Measurements from ENCODE around the gene PNPT1. TPM values are rescaled to one million over a fixed set of nuclear protein-coding genes. Genes with fewer than 3 reads are reported as not detected.
A peak's percentile ranks its signal among the peaks of the same experiment; 100 is the strongest.
"Not testable (repeated sequence)": the region's sequence is repeated elsewhere in the genome, so short reads cannot be mapped to it uniquely, and the experiment has no call there.

The PNPT1 gene
- total RNA-seq, 1 donor from 2014 or later: 26.5 TPM

DNA sequence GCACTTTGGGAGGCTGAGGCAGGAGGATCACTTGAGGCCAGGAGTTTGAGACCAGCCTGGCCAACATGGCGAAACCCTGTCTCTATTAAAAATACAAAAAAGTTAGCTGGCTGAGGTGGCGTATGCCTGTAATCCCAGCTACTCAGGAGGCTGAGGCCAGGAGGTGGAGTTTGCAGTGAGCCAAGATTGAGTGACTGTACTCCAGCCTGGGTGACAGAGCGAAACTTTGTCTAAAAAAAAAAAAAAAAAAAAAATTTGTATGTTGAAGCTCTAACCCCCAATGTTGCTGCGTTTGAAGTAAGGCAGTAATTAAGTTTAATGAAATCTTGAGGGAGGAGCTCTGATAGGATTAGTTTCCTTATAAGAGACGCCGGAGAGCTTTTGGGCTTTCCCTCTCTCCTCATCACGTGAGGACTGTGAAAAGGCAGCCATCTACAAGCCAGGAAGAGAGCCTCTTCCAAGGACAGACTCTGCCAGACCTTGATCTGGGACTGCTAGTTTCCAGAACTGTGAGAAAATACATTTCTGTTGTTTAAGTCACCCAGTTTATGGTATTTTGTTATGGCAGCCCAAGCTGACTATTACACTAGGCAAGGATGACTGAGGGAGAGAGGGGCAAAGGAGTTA is 11.5 kb upstream of the PNPT1 start:
- TF ChIP-seq CTCF (IDR thresholded peaks at IDR 0.05; ENCODE audit: unreplicated experiment): no peak
- H3K4me3 Mint-ChIP-seq: no peak overlapping the region
- no peaks in the 10 kb centered on the region for H3K9me3 Mint-ChIP-seq
- H3K36me3 Mint-ChIP-seq: no peaks in the 10 kb centered on the region
- H3K27me3 Mint-ChIP-seq (ENCODE audit: low read depth): peaks cover 26% of the 10 kb centered on the region
- H3K4me1 Mint-ChIP-seq: no peaks in the 10 kb centered on the region
- DNase-seq (ENCODE audit: low spot score in 2 of 2, unreplicated experiment in 2 of 2): no peak
- no peak overlapping the region for H3K27ac Mint-ChIP-seq

DNA sequence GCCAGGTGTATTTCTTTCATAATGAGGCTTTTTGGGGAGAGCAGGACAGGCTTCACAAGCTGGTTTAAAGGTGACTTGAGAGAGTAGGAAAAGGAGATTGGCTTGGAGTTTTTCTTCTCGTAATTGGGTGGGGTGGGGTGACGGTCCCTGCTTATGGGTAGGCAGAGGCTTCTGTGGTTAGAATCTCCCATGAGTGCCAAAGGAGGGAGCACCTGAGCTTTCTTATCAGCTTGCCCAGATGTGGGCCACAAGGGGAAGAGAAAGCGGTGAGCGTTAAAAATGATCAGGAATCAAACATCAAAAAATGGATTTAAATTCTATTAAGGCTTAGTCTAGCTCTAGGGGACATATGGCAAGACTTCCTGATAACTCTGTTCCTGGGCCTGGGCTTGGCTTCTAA is 9.7 kb upstream of the PNPT1 start:
- no peaks in the 10 kb centered on the region for H3K36me3 Mint-ChIP-seq
- no peaks in the 10 kb centered on the region for H3K9me3 Mint-ChIP-seq
- no peaks in the 10 kb centered on the region for H3K4me1 Mint-ChIP-seq
- H3K4me3 Mint-ChIP-seq: no peak overlapping the region
- no peak for TF ChIP-seq CTCF (IDR thresholded peaks at IDR 0.05; ENCODE audit: unreplicated experiment)
- H3K27ac Mint-ChIP-seq: no peak overlapping the region
- peaks cover 37% of the 10 kb centered on the region for H3K27me3 Mint-ChIP-seq (ENCODE audit: low read depth)
- no peak for DNase-seq (ENCODE audit: low spot score in 2 of 2, unreplicated experiment in 2 of 2)

- not testable (repeated sequence) for H3K9me3 Mint-ChIP-seq; DNase-seq (ENCODE audit: low spot score in 2 of 2, unreplicated experiment in 2 of 2); H3K36me3 Mint-ChIP-seq; H3K27me3 Mint-ChIP-seq (ENCODE audit: low read depth)
- peak overlapping the region; percentile 90 for H3K27ac Mint-ChIP-seq
- H3K4me1 Mint-ChIP-seq: peaks cover 14% of the 10 kb centered on the region
- peak overlapping the region; percentile 90 for H3K4me3 Mint-ChIP-seq
Observed at GRCh38 chr2:55692740-55693139, 904 bp downstream of the PNPT1 start.

- H3K4me3 Mint-ChIP-seq: no peak overlapping the region
- no peak overlapping the region for H3K27ac Mint-ChIP-seq
- no peak for TF ChIP-seq CTCF (IDR thresholded peaks at IDR 0.05; ENCODE audit: unreplicated experiment)
- peaks cover 20% of the 10 kb centered on the region for H3K36me3 Mint-ChIP-seq
- H3K9me3 Mint-ChIP-seq: no peaks in the 10 kb centered on the region
- H3K27me3 Mint-ChIP-seq (ENCODE audit: low read depth): no peaks in the 10 kb centered on the region
- no peak for DNase-seq (ENCODE audit: low spot score in 2 of 2, unreplicated experiment in 2 of 2)
- H3K4me1 Mint-ChIP-seq: no peaks in the 10 kb centered on the region
Observed at GRCh38 chr2:55672630-55673029, 21.0 kb downstream of the PNPT1 start.

- DNase-seq (ENCODE audit: low spot score in 2 of 2, unreplicated experiment in 2 of 2): no peak
- Mint-ChIP-seq H3K4me3 (no peak overlapping the region), H3K36me3 (peaks cover 26% of the 10 kb centered on the region), H3K27me3 (ENCODE audit: low read depth) (no peaks in the 10 kb centered on the region), H3K9me3 (no peaks in the 10 kb centered on the region), H3K27ac (no peak overlapping the region), H3K4me1 (no peaks in the 10 kb centered on the region)
- TF ChIP-seq CTCF (IDR thresholded peaks at IDR 0.05; ENCODE audit: unreplicated experiment): no peak
Observed at GRCh38 chr2:55668956-55669355, 24.7 kb downstream of the PNPT1 start.

DNA sequence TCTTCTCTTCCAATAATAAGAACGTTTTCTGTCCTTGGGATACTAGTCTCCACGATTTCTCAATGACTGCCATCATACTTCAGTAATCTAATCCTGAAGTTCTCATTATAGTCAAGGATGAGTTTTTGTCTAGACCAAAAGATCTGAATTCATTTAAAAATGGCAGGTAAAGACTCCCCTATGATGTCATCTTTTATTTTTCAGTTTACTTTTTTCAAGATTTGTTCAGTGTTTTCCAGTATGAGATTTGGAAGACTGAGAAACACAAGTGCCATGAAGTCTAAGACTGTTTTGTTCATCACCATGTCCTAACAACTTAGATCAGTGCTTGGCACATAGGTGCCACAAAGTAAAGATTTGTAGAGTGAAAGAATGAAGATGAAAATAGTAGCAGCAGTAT is 40.4 kb downstream of the PNPT1 start:
- no peak for TF ChIP-seq CTCF (IDR thresholded peaks at IDR 0.05; ENCODE audit: unreplicated experiment)
- Mint-ChIP-seq H3K27me3 (ENCODE audit: low read depth) (no peaks in the 10 kb centered on the region), H3K36me3 (peaks cover 35% of the 10 kb centered on the region), H3K27ac (no peak overlapping the region), H3K4me1 (no peaks in the 10 kb centered on the region), H3K9me3 (peaks cover 6% of the 10 kb centered on the region), H3K4me3 (no peak overlapping the region)
- DNase-seq (ENCODE audit: low spot score in 2 of 2, unreplicated experiment in 2 of 2): no peak
